Measurements from ENCODE around the gene POU4F3. TPM values are rescaled to one million over a fixed set of nuclear protein-coding genes. Genes with fewer than 3 reads are reported as not detected.
"Not testable (repeated sequence)": the region's sequence is repeated elsewhere in the genome, so short reads cannot be mapped to it uniquely, and the experiment has no call there.

POU4F3 gene
- total RNA-seq (ENCODE audit: low replicate concordance): 0.19 TPM in 1 of 2 replicates, not detected in the other
- long read RNA-seq: 0 reads

DNA sequence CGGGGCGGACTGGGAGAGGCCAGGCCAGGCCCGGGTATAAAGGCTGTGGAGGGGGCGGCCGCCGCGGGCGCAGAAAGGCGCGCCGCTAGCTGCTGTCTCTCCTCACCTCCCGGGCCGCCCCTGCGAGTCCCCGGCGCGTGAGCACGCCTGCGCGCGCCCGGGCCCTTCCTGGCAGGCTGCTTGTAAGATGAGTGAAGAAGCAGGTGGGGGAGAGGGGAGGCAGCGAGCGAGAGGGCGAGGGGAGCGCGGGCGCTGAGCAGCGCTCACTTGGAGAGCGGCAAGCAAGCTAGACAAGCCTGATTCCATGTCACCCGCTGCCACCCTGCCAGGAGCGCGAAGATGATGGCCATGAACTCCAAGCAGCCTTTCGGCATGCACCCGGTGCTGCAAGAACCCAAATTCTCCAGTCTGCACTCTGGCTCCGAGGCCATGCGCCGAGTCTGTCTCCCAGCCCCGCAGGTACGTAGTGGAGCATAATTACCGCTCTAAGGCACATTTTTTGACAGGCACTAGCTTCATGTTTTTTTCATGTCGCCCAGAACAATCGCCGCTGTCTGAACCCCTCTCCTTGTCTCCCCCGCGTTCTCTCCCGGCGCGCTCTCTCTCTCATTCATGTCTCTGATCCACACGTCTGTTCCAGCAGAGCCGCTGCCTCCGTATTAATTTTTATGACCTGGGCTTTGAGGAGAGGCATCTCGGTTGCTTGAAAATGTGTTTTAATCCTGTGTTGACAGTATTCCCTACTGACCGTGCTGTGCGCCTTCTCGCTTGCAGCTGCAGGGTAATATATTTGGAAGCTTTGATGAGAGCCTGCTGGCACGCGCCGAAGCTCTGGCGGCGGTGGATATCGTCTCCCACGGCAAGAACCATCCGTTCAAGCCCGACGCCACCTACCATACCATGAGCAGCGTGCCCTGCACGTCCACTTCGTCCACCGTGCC, at the start of gene POU4F3:
Gene POU4F3, plus strand, starts transcription at position 66 of the 941 bp plus-strand sequence. Its CDS starts 274 bp downstream, at position 340.
- Mint-ChIP-seq H3K27me3 (peaks cover 100% of the 10 kb centered on the region), H3K4me1 (ENCODE audit: unreplicated experiment) (peaks cover 5% of the 10 kb centered on the region), H3K4me3 (peak within 1 kb of the TSS; percentile 33), H3K27ac (no peak within 1 kb of the TSS), H3K36me3 (no peaks in the 10 kb centered on the region), H3K9me3 (no peaks in the 10 kb centered on the region)
- DNase-seq (ENCODE audit: extremely low spot score, unreplicated experiment): no peak
- TF ChIP-seq, protein P1, sequence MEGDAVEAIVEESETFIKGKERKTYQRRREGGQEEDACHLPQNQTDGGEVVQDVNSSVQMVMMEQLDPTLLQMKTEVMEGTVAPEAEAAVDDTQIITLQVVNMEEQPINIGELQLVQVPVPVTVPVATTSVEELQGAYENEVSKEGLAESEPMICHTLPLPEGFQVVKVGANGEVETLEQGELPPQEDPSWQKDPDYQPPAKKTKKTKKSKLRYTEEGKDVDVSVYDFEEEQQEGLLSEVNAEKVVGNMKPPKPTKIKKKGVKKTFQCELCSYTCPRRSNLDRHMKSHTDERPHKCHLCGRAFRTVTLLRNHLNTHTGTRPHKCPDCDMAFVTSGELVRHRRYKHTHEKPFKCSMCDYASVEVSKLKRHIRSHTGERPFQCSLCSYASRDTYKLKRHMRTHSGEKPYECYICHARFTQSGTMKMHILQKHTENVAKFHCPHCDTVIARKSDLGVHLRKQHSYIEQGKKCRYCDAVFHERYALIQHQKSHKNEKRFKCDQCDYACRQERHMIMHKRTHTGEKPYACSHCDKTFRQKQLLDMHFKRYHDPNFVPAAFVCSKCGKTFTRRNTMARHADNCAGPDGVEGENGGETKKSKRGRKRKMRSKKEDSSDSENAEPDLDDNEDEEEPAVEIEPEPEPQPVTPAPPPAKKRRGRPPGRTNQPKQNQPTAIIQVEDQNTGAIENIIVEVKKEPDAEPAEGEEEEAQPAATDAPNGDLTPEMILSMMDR (conservative IDR thresholded peaks at IDR 0.05): no peak

- Mint-ChIP-seq H3K27me3 (no peaks in the 10 kb centered on the region), H3K4me3 (no peak overlapping the region), H3K27ac (no peak overlapping the region), H3K4me1 (ENCODE audit: unreplicated experiment) (no peaks in the 10 kb centered on the region), H3K9me3 (no peaks in the 10 kb centered on the region), H3K36me3 (no peaks in the 10 kb centered on the region)
- TF ChIP-seq, protein P1 (conservative IDR thresholded peaks at IDR 0.05): no peak
- no peak for DNase-seq (ENCODE audit: extremely low spot score, unreplicated experiment)
Measured at GRCh38 chr5:146290318-146290717, 48.3 kb upstream of the POU4F3 start.

DNA sequence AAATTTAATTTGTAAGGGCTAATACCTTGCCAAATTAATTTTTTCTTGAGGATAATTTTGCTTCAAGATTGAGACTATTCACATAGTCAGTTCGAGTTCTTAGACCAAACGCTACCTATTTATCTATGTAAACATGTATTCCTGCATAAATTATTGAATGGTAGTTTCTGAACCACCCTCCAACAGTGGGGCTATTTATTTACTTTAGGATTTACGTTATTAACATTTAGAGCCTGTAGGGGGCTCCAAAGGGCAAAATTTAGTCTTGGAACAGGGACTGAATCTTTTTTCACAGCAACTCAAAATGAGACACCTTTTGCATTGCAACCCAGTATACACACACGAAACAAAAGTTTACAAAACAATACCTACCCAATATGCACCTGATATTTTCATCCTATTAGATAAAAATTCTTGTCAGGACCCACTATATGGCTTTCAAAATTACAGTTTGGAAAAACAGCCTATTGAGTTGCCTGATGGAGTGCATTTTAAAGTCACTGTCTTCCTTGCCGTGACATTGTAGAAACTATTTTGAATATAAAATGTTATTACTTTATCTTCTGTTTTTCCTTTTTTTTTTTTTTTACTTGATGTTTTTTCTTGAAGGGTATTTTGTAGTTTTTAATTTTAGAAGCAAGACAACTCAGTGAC, 47.1 kb upstream of the POU4F3 start:
- Mint-ChIP-seq H3K36me3 (no peaks in the 10 kb centered on the region), H3K9me3 (no peaks in the 10 kb centered on the region), H3K27me3 (no peaks in the 10 kb centered on the region), H3K4me3 (no peak overlapping the region), H3K27ac (no peak overlapping the region), H3K4me1 (ENCODE audit: unreplicated experiment) (no peaks in the 10 kb centered on the region)
- DNase-seq (ENCODE audit: extremely low spot score, unreplicated experiment): no peak
- TF ChIP-seq, protein P1 (conservative IDR thresholded peaks at IDR 0.05): peak; percentile 81

DNA sequence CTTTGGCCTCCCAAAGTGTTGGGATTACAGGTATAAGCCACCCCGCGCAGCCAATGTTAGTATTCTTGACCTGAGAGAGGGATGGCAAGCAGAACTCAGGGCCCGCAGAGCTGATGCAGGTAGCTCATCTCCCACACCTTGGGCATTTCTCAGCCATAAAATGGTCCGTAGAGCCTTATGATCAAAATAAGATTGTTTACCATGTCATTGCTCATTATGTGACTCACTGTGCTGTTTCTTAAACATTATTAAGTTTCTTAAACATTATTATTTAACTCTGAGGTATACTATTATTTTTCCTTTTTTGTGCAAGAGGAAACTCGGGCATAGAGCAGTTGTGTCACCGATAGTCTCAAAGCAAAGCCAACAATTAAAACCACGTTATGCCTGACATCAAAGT, 42.4 kb upstream of the POU4F3 start:
- Mint-ChIP-seq H3K36me3 (no peaks in the 10 kb centered on the region), H3K27ac (no peak overlapping the region), H3K27me3 (peaks cover 11% of the 10 kb centered on the region), H3K4me1 (ENCODE audit: unreplicated experiment) (no peaks in the 10 kb centered on the region), H3K9me3 (no peaks in the 10 kb centered on the region), H3K4me3 (no peak overlapping the region)
- TF ChIP-seq, protein P1 (conservative IDR thresholded peaks at IDR 0.05): no peak
- no peak for DNase-seq (ENCODE audit: extremely low spot score, unreplicated experiment)

DNA sequence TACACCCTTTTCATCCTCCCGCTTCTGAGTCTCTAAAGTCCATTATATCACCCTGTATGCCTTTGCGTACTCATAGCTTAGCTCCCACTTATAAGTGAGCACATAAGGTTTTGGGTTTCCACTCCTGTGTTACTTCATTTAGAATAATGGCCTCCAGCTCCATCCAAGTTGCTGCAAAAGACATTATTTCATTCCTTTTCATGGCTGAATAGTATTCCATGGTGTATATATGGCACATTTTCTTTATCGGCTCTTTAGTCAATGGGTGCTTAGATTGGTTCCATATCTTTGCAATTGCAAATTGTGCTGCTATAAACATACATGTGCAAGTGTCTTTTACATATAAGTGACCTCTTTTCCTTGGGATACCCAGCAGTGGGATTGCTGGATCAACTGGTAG, 39.7 kb upstream of the POU4F3 start:
- peaks cover 23% of the 10 kb centered on the region for H3K27me3 Mint-ChIP-seq
- H3K4me3 Mint-ChIP-seq: not testable (repeated sequence)

GRCh38 chr5:146301626-146302025, 37.0 kb upstream of the POU4F3 start:
- Mint-ChIP-seq H3K4me1 (ENCODE audit: unreplicated experiment) (no peaks in the 10 kb centered on the region), H3K9me3 (no peaks in the 10 kb centered on the region), H3K4me3 (no peak overlapping the region), H3K27me3 (peaks cover 37% of the 10 kb centered on the region), H3K27ac (no peak overlapping the region), H3K36me3 (no peaks in the 10 kb centered on the region)
- TF ChIP-seq, protein P1 (conservative IDR thresholded peaks at IDR 0.05): no peak
- no peak for DNase-seq (ENCODE audit: extremely low spot score, unreplicated experiment)

More for the DNA sequence above, 39.7 kb upstream of the POU4F3 start:
- H3K9me3 Mint-ChIP-seq; H3K4me1 Mint-ChIP-seq (ENCODE audit: unreplicated experiment); H3K27ac Mint-ChIP-seq; H3K36me3 Mint-ChIP-seq; DNase-seq (ENCODE audit: extremely low spot score, unreplicated experiment): not testable (repeated sequence)
